ENCODE data around the gene HSPA5.
A peak's percentile ranks its signal among the peaks of the same experiment; 100 is the strongest.

GRCh38 chr9:125261501-125262293, 20.6 kb upstream of the HSPA5 start, which contains the start of gene GAPVD1:
- TF ChIP-seq POLR2A (IDR thresholded peaks at IDR 0.05; ENCODE audit: low read depth, low read length) (peak; percentile 85), POLR2AphosphoS5 (IDR thresholded peaks at IDR 0.05; ENCODE audit: low read depth, low read length) (peak; percentile 88), TAF1 (IDR thresholded peaks at IDR 0.05; ENCODE audit: borderline replicate concordance, low read depth, low read length) (peak; percentile 52; the same call in 1 of the 2 replicates)
